ENCODE results near the gene JAM3.

DNA sequence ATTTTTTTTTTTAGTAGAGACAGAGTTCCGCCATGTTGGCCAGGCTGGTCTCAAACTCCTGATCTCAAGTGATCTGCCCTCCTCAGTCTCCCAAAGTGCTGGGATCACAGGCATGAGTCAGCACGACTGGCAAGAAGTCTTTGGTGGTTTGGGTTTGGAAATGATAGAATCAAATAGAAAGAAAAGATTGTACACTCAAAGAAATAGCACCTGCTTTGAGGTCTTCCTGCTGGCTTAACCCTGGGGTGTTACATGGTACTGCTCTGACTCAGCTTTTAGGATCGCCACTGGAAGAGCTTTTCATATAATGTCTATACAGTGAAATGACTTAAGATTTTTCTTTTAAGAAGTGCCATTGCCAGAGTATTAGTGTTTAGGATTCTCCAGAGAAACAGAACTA is 50.2 kb downstream of the JAM3 start:
- TF ChIP-seq, protein P1, sequence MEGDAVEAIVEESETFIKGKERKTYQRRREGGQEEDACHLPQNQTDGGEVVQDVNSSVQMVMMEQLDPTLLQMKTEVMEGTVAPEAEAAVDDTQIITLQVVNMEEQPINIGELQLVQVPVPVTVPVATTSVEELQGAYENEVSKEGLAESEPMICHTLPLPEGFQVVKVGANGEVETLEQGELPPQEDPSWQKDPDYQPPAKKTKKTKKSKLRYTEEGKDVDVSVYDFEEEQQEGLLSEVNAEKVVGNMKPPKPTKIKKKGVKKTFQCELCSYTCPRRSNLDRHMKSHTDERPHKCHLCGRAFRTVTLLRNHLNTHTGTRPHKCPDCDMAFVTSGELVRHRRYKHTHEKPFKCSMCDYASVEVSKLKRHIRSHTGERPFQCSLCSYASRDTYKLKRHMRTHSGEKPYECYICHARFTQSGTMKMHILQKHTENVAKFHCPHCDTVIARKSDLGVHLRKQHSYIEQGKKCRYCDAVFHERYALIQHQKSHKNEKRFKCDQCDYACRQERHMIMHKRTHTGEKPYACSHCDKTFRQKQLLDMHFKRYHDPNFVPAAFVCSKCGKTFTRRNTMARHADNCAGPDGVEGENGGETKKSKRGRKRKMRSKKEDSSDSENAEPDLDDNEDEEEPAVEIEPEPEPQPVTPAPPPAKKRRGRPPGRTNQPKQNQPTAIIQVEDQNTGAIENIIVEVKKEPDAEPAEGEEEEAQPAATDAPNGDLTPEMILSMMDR (IDR thresholded peaks at IDR 0.05), result no peak
- no peak for TF ChIP-seq POLR2AphosphoS5 (IDR thresholded peaks at IDR 0.05)

Data from prostate gland (tissue), 2 donors.